Osteocyte (in vitro differentiated cells): ENCODE results near the gene DDX24. TPM values are rescaled to one million over a fixed set of nuclear protein-coding genes. Genes with fewer than 3 reads are reported as not detected.

Experiments
- DNase-seq: peaks from one replicate; pipeline ENCODE4 v3.0.0; 2021; ENCODE audit warnings: mixed read lengths; ENCODE audit not compliant: unreplicated experiment; ENCODE audit errors: extremely low spot score
- H3K27ac Mint-ChIP-seq: one replicate; pipeline ENCODE4 v1.8.0; 2021; ENCODE audit warnings: mild to moderate bottlenecking, mixed read lengths; ENCODE audit not compliant: unreplicated experiment
- H3K27me3 Mint-ChIP-seq: one replicate; pipeline ENCODE4 v1.8.0; 2021; ENCODE audit warnings: mixed read lengths; ENCODE audit not compliant: unreplicated experiment
- H3K36me3 Mint-ChIP-seq: one replicate; pipeline ENCODE4 v1.8.0; 2021; ENCODE audit warnings: mixed read lengths; ENCODE audit not compliant: unreplicated experiment
- H3K4me1 Mint-ChIP-seq: one replicate; pipeline ENCODE4 v1.8.0; 2021; ENCODE audit warnings: mixed read lengths; ENCODE audit not compliant: unreplicated experiment
- H3K4me3 Mint-ChIP-seq: one replicate; pipeline ENCODE4 v1.8.0; 2021; ENCODE audit warnings: mild to moderate bottlenecking, moderate library complexity, mixed read lengths; ENCODE audit not compliant: unreplicated experiment
- H3K9me3 Mint-ChIP-seq: one replicate; pipeline ENCODE4 v1.8.0; 2021; ENCODE audit warnings: mixed read lengths; ENCODE audit not compliant: unreplicated experiment
- total RNA-seq: library from RNA; stranded (reverse); gene quantifications from 2 replicates; pipeline ENCODE4 v1.2.1, GENCODE V29; 2021
- TF ChIP-seq, protein P1 (sequence below): fragments of 200-600 bp; sonication (generic); IDR thresholded peaks from 2 replicates; pipeline ENCODE4 v1.5.0; 2021; ENCODE audit warnings: antibody characterized with exemption, mild to moderate bottlenecking, moderate library complexity

Gene DDX24
- total RNA-seq, 1 donor from 2014 or later, result 167 TPM

DNA sequence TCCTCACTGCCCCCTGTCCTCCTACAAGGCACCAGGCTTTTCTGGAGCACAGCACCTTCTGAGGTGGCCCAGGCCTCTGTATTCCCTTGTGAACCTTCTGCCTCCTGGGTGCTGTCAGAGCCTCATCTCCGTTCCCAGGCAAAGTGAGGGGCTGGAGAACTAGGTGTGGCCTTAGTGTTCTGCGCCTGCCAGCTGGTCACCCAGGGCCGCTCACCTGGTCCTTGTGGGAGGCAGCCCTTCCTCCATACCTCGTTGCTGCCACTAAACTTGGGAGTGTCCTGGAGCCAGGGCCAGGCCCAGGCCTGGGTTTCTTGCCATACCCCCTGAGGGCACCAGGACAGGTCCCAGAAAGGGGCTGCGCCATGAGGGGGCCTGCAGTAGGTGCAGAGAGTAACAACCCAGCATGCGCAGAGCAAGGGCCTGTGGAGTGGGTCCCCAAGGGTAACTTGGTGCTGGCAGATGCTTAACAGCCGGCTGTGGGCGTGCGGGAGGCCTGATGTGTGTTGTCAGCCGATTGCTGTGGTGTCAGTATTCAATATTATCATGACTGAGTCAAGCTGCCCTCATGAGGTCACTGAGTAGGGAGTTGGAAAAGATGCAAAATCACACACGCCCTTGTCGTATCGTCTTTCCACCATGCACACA, 37.8 kb downstream of the DDX24 start:
- H3K36me3 Mint-ChIP-seq, result peaks cover 12% of the 10 kb centered on the region
- DNase-seq, result no peak

DNA sequence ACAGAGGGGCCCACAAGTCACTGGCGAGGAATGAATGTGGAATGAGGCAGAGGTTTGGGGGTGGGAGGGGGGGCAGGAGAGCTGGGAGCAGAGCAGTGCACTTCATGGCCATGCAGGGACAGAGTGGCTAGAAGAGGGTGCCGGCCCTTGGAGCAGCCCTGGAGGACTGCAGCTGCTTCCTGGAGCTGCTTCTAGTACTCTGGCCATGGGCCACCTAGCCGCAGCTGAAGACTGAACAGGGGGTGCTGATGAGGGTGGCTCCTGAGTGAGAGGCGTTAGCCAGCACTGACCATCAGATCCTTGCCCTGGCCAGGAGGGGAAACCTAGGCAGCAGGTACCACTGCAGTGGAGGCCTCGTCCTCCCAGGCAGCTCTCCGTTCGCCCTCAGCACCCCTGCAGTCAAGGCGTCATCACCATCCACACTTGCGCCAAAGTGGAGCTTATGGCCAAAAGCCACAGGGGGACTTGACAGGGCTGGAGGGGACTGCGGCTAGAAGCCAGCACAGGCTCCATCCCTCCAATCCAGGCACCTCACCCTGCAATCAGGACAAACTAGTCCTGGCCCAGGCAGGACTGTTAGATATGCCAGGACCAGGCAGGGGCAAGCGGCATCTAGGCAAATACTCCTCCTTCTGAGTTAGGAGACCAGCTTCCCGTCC, 38.4 kb downstream of the DDX24 start:
- Mint-ChIP-seq H3K9me3 (no peaks in the 10 kb centered on the region), H3K36me3 (peaks cover 6% of the 10 kb centered on the region), H3K27me3 (no peaks in the 10 kb centered on the region), H3K4me1 (no peaks in the 10 kb centered on the region), H3K4me3 (no peak overlapping the region), H3K27ac (no peak overlapping the region)
- DNase-seq, result no peak
- TF ChIP-seq, protein P1, sequence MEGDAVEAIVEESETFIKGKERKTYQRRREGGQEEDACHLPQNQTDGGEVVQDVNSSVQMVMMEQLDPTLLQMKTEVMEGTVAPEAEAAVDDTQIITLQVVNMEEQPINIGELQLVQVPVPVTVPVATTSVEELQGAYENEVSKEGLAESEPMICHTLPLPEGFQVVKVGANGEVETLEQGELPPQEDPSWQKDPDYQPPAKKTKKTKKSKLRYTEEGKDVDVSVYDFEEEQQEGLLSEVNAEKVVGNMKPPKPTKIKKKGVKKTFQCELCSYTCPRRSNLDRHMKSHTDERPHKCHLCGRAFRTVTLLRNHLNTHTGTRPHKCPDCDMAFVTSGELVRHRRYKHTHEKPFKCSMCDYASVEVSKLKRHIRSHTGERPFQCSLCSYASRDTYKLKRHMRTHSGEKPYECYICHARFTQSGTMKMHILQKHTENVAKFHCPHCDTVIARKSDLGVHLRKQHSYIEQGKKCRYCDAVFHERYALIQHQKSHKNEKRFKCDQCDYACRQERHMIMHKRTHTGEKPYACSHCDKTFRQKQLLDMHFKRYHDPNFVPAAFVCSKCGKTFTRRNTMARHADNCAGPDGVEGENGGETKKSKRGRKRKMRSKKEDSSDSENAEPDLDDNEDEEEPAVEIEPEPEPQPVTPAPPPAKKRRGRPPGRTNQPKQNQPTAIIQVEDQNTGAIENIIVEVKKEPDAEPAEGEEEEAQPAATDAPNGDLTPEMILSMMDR, result no peak

More for the DNA sequence above, 37.8 kb downstream of the DDX24 start:
- TF ChIP-seq, protein P1, result no peak
- H3K4me1 Mint-ChIP-seq, result no peaks in the 10 kb centered on the region
- H3K27me3 Mint-ChIP-seq, result no peaks in the 10 kb centered on the region
- no peak overlapping the region for H3K27ac Mint-ChIP-seq
- no peaks in the 10 kb centered on the region for H3K9me3 Mint-ChIP-seq
- no peak overlapping the region for H3K4me3 Mint-ChIP-seq

DNA sequence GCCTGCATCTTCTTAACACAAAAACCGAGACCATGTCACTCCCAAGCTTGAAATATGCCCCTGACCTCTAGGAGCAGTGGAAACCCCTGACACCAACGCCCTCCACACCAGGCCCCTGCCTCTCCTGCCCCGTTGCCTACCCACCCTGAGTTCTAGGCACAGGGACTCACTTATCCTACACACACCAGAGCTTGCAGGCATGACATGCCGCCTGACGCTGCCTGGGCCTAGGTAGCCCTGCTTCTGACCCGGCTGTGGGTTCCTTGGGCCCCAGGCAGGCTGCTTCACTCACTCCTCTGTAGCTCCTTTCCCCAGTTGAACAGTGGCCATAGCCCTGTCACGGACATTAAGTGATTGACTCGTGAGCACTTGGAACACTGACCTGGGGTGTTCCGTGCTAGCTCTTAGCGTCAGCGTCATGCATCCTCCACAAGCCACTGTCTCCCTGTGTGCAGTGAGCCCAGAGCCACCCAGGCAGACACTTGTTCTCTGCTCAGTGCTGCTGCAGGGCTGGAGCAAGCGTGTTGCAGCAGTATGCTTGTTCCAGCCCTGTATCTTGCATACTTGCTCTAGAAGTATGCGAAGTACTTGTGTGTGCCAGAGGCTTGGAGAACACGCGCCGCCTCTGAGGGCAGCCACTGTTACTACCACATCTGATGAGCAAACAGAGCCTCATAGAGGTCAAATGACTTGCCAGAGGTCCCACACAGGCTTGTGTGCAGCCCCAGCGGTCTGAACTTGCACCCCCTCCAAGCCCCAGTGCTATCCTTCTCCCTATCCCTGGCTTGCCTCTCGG, 39.3 kb downstream of the DDX24 start:
- no peaks in the 10 kb centered on the region for H3K9me3 Mint-ChIP-seq
- H3K4me1 Mint-ChIP-seq, result no peaks in the 10 kb centered on the region
- peaks cover 5% of the 10 kb centered on the region for H3K36me3 Mint-ChIP-seq
- H3K27ac Mint-ChIP-seq, result no peak overlapping the region
- no peak overlapping the region for H3K4me3 Mint-ChIP-seq
- no peak for DNase-seq
- H3K27me3 Mint-ChIP-seq, result no peaks in the 10 kb centered on the region
- TF ChIP-seq, protein P1, result no peak

GRCh38 chr14:94040796-94041195, 40.2 kb downstream of the DDX24 start:
- Mint-ChIP-seq H3K9me3 (no peaks in the 10 kb centered on the region), H3K4me3 (no peak overlapping the region), H3K27ac (no peak overlapping the region), H3K27me3 (no peaks in the 10 kb centered on the region), H3K4me1 (no peaks in the 10 kb centered on the region), H3K36me3 (peaks cover 5% of the 10 kb centered on the region)
- no peak for DNase-seq
- TF ChIP-seq, protein P1, result no peak

GRCh38 chr14:94040247-94040646, 40.8 kb downstream of the DDX24 start:
- H3K4me1 Mint-ChIP-seq, result no peaks in the 10 kb centered on the region
- H3K27me3 Mint-ChIP-seq, result no peaks in the 10 kb centered on the region
- DNase-seq, result no peak
- no peak overlapping the region for H3K27ac Mint-ChIP-seq
- TF ChIP-seq, protein P1, result no peak
- H3K36me3 Mint-ChIP-seq, result peaks cover 3% of the 10 kb centered on the region
- H3K4me3 Mint-ChIP-seq, result no peak overlapping the region
- no peaks in the 10 kb centered on the region for H3K9me3 Mint-ChIP-seq
